SK-N-MC (cell line): ENCODE data around the gene PDE4D.

Experiments used
- EZH2 ChIP-seq: fragments of 200-600 bp; sonication (generic); IDR thresholded peaks from one replicate; pipeline ENCODE4 v1.6.1; 2017; ENCODE audit warnings: antibody characterized with exemption
- POLR2AphosphoS5 ChIP-seq: IDR thresholded peaks from 2 replicates; pipeline ENCODE4 v1.6.1; 2012; ENCODE audit warnings: mild to moderate bottlenecking, low read depth, low read length, borderline replicate concordance

GRCh38 chr5:59703789-59704188 is 189.7 kb downstream of the PDE4D start:
- TF ChIP-seq EZH2: no peak
- no peak for TF ChIP-seq POLR2AphosphoS5
